ENCODE data around the gene PRKAG1.

PRKAG1 gene

DNA sequence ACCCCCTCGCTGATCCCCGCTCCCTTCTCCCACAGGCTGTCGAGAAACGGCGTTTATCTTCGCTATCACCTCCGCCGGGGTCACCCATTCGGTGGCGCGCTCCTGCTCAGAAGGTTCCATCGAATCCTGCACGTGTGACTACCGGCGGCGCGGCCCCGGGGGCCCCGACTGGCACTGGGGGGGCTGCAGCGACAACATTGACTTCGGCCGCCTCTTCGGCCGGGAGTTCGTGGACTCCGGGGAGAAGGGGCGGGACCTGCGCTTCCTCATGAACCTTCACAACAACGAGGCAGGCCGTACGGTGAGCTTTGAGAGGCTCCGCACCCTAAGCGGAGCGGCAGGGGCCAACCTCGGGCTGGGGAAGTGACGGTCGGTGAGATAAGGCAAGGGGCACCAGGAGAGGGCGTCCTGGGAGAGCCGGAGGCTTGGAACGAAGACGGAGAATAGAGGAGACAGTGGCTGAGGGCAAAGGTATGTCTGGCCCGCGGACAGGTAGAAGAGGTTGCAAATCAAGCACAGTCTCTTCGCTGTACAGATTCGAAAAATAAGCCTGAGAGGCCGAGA is 38.1 kb downstream of the PRKAG1 start:
- no peak for DNase-seq

DNA sequence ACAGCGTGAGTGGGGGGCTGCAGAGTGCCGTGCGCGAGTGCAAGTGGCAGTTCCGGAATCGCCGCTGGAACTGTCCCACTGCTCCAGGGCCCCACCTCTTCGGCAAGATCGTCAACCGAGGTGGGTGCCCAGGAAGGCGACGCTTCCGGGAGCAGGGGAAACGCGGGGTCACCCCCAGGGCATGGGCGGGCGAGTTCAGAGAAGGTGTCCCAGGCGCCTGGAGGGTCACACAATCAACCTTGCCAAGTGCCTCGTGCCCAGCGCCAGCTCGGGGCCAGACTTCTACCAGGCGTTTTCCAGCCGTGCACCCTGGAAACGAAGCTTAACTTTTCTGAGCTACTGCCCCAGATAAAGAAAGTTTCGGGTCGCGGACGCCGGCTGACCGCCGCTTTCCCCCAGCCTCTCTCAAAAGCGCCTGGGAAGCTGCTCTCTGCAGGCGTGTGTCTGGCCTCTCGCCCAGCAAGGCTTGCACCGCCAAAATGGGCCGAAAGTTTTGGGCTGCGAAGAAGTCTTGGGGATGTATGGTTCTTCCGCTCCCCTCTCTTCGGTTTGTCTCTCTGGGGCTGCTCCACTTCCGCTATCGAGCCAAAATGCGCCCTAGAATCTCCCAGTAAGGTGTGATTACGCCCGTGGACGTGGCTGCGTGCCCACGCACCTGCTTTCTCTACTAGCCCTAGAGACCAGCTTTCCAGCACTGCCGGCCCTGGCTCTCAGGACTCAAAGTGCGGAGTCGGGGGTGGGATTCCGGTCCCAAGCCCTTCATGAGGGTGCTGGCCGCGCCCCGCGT is 38.8 kb downstream of the PRKAG1 start:
- DNase-seq: no peak

DNA sequence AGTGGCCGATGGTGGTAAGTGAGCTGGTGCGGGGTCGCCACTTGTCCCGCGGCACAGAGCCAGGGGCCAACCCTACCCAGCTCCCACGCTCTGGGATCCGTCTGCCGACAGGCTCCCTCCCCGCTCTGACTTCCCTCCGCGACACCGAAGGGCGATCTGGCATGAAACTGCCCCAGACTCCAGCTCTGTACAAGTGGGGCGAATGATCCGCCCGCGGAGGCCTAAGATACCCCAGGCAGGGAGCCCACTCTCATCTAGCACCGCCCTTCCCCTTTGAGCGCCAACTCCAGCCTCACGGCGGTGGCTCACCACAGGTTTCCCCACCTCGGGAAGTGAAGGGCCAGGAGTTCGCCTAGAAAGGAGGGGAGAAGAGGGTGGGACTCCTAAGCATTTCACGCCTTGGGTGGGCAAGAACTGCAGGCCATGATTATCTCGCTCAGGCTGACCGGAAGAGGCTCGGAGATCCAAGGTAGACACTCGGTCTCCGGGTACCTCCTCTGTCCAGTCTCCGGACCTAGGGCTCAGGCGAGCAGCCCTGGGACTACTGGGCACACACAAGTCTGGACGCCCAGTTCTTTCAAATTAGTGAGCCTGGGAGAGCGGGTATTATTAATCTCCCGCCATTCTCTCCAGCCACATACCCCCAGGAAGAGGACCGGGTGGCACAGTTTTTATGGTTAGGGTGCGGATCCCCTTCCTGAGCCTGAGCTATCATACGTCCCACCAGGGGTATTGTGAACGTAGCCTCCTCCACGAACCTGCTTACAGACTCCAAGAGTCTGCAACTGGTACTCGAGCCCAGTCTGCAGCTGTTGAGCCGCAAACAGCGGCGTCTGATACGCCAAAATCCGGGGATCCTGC is 39.6 kb downstream of the PRKAG1 start:
- DNase-seq: no peak

DNA sequence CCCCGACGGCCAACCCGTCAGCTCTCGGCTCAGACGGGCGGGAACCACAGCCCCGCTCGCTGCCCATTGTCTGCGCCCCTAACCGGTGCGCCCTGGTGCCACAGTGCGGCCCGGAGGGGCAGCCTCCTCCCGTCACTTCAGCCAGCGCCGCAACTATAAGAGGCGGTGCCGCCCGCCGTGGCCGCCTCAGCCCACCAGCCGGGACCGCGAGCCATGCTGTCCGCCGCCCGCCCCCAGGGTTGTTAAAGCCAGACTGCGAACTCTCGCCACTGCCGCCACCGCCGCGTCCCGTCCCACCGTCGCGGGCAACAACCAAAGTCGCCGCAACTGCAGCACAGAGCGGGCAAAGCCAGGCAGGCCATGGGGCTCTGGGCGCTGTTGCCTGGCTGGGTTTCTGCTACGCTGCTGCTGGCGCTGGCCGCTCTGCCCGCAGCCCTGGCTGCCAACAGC is 40.3 kb downstream of the PRKAG1 start, which contains the start of gene WNT1:
Gene WNT1, plus strand, starts transcription at position 32 of the 450 bp plus-strand sequence. Its CDS starts 329 bp downstream, at position 361.
- no peak for DNase-seq

DNA sequence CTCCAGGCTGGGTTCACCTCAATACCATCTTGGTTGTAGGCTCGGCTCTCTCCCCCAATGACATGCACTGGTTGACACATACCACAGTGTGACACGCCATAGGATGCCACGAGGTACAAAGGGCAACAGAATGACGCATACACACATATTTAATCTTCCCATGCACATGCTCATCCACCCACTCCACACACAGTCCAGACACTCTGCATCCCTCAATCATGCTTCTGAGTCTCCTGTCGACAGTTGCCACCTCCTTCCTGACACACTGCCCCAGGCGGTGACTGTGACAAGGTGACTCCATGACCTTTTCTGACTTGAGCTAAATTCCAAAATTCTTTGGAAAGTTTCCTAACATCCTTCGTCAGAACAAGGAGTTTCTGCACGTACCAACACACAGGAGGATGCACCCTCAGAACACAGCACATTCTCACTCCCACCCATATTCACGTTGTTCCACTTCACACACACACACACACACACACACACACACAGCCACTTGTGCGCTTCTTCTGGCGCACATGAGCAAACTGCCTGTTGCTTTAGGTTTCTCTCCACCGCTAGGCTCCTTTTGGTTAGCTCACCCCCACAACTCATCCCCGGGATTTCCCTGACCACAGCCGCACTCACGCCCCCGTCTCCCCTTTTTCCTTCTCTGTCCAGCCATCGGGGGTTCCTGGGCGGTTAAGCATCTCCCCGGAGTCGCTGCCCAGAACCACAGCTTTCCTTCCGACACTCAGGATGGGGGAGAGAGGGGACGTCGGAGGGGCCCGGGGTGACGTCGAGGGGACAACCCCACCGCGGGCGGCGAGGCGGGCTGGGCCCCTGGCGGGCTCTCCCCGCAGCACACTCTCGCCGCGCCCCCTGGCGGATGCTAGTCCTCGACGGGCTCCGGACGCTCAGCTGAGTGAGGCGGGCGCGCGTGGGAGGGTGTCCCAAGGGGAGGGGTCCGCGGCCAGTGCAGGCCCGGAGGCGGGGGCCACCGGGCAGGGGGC is 41.0 kb downstream of the PRKAG1 start:
- no peak for DNase-seq

DNA sequence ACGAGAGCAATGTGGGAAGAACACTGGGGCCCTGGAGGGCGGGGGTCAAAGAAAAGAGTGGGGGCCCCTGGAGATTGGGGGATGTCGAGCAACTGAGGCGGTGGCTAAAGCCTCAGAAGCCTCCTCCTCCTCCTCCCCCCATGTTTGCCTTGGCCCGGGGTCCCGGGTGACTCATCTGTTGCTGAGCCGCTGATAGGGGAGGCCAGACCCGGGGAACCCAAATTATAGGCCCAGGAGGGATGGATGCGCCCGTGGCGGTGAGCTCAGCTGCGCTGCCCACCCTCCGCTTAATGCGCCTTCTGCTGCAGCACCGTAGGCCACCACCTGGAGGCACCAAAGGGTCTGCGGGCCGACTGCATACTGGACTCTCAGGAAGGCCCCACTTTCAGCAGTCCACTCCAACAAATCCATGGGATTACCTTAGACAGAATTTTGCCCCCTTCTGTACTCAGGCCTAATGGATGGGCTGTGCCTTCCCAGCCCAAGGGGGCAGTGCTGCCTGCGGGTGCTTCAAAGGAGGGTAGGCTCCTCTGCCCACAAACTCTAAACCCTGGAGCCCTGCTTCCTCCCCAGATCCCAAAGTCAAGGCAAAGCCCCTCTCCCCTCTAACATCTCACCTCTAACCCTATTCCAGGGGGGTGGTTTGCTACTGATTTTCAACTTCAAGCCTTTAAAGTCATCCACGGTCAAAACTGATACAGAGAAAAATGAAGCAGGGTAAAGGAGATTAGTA is 44.5 kb downstream of the PRKAG1 start:
- no peak for DNase-seq

DNA sequence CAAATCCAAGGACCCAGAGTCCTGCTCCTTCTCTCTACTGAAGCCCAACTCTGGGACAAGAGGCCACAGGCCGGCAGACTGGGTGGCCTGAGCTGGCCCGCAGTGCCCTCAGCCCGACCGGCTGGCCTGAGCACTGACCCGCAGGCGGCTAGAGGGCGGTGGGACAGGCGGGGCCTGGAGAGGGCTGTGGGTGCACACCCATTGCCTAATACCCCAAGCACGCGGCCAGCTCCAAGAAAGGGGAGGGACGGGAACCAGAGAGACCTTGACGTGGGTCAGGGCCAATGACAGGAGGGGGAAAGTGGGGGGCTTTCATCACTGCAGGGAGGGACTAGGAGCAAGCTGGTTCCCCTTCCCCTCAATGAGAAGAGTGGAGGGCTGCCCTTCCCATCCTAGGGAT is 45.0 kb downstream of the PRKAG1 start:
- no peak for DNase-seq

DNA sequence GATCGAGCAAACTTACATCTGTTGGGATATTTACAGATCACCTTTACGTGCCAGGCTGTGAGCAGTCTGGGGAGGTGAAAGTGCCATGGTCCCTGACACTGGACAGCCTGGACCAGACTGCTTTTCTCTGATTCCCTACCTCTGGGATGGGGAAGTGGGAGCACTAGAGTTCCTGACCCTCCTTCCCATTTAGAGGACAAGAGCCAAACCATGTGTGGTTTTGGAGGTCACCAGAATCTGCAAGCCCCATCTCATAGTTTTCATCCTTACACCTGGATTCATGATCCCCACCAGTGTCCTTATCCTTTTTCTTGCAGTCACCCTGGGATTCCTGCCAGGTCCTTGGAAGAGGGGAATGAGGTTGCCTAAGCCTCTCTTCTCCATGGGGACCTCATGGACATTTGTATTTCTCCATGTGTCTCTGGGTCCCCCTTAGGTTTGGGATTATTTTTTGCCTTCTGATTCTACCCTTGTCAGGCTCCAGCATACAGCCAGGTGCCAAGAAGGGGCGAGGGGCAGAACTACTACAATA is 45.6 kb downstream of the PRKAG1 start:
- DNase-seq: no peak

DNA sequence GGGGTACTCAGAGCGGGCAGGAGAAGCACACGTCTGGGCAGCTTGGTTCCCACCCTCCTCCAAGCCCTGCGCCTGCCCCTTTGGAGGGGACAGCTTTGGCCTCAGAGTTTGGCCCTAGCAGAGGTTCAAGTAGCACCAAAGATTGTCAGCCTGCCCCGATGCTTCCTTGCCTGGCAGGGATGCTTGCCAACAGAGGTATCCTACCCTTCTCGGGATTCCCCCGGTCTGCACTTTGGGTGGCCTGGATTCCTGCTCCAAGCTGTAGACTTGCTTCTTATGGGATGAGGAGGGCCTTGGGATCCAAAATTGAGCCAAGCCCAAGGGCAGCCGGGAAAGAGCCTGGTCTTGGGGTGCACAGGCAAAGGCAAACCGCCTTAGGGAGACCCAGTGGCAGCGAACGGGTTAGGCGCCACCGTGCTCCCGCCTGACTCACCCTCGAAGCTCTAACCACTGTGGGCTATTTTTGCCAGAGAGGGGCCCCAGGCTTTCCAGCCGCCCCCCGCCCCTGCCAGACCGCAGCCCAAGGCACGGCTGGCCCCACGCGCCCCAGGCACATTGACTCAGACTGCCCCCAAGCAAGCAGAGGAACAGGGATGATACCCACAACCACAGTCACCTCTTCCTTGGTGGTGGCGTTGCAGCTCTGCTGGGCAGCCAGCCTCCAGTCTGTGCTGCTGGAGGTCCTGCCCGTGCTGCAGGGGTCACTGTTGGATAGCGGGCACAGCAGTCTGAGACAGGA is 46.2 kb downstream of the PRKAG1 start:
- no peak for DNase-seq

DNA sequence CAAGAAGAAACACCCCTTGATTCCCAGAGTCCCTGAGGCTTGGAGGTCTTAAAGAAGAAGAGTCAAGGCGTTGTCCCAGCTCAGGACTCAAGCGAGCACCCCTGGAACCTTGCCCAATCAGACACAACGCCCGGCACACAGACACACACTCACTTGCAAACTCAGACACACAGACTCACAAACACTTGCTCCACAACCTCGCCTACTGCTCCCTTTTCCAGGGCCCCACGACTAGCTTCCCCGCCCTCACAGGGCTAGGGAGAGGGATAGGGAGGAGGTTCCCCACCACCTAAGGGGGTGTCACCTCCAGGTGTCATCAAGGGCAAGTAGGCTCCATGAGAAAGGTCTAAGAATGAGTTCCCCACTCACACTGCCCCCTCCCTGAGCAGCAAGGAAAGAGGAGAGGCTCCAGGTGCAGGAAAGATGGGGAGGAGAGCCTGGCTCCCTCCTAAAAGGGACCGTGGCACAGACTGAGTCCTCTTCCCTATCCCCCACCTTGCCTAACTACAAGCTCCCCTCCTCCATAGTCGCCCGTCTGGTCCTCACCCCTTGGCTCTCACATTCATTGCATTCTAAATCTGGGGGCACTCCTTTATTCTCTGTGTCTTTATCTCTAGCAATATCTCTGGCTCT is 47.8 kb downstream of the PRKAG1 start:
- no peak for DNase-seq

DNA sequence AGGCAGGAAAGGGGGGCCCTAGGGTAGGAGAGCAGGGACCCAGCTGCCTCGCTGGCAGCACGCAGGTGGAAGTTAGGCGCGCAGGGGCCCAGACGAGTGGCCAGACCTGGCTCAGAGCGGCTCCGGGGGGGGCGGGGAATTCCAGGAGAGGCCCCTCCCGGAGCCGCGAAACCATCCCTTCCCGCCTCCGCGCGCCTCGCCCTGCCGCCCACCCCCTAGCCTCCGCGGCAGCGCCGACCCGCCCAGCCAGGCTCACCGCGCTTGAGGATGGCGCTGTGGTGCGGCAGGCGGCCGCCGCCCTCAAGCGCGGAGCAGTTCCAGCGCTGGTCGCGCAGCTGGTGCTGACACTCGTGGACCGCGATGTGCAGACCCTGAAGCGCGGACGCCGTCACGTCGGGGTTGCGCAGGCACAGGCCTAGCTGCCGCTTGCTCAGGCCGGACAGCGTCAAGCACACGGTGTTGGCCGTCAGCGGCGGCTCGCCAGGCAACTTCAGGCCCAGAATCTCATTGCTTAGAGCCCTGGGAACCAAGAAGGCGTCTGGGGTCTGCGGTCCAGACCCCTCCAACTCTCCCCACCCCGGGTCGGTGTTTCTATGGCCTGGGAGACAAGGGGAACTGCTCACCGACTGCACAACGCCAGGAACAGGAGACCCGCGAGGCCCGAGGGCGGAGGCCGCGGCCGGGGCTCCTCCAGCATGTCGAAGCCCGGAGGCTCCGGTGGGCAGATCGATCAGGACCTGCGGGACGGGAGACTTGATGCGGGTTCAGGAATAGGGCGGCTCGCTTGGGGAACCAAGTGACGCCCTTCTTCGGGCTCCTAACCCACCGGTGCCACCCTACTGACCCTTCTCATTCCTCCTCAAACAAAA is 48.5 kb downstream of the PRKAG1 start:
- no peak for DNase-seq

DNA sequence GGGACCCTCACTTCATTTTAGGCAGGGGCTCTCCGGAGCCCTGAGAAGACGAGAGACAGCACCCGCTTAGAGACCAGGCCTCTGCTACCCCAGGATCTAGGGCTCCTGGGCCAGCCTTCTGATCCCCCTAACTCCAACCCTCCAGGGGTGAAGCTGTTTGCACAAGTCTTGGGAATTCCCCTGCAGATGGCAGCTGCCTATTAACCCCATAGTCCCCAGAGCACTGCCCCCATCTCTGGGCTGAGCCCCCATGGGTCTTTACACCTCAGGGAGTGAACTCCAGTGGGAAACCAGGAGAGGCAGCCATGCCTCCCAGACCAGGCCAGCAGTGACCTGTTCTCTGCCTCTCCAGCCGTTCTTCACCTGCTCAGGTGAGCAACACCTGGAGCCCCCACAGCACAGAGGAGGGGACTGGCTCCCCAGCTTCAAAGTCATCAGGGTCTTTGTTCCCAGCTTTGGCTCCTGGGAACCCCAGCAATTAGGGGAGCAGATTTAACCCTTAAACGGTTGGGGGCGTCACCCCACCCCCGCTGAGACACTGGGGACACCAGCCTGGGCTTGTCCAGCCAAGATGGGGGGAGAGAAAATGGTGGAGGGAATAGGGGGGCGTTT is 49.3 kb downstream of the PRKAG1 start:
- no peak for DNase-seq

DNA sequence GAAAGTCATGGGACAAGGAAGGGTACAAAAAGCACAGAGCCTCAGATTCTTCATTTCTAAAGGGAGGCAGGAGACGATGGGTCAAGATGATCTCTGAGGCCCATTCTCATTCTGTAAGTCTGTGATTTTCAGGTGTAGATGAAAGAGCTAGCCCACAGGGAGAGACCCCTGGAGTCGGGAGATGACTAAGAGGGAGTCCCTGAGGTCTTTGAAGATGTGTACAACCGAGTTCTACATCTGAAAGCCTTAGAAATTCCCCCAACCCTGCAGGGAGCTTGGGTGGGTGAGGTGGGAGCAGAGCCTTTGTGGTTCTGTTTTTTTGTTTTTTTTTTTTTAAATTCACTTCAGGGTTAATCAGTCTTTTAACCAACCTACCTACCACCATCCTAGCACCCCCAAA is 50.1 kb downstream of the PRKAG1 start:
- no peak for DNase-seq

DNA sequence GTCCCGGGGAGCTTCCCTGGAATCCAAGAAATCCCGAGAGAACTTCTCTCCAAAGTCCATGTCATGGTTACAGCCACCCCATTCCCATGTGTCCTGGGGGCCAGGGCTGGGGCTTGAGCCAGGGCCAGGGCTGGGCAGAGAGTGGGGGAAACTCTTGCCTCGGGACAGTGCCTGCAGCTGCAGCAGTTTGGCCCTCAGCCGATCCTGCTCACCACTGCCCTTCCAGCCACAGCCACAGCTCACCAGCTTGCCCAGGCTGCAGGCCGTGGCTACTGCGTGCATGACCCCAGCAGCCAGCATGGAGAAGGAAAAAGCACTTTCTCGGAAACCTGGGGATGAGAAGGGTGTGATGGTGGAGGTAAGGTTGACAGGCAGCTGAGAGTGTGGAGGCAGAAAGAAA is 50.6 kb downstream of the PRKAG1 start:
- no peak for DNase-seq

DNA sequence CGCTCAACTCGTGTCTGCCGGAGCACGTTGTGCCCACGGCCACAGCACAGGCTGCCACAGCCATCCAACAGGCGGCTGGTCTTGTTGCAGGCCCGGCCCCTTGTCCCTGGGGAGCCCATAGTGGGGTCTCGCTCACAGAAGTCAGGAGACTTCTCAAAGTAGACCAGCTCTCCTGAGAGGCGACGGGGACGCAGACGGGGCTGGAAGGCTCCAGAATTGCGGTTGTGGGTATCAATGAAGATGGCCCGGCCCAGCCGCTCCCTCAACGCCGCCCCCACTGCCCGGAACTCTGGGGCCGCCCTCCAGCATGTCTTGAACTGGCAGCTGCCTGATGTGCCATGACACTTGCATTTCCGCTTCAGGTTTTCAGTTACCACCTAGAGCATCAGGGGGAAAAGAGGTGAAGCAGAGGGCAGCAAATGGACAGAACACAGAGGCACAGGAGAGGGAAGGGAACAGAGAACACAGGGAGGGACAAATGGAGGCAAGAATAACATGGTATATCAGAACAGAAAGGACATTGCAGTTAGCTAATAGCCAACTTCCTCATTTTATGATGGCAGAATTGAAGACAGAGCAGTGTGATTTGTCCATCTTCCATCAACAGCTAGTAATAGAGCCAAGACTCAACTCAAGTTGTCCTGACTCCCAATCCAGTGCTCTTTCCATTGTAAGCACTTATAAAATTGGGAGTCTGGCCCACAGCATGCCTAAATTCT is 52.2 kb downstream of the PRKAG1 start:
- no peak for DNase-seq

DNA sequence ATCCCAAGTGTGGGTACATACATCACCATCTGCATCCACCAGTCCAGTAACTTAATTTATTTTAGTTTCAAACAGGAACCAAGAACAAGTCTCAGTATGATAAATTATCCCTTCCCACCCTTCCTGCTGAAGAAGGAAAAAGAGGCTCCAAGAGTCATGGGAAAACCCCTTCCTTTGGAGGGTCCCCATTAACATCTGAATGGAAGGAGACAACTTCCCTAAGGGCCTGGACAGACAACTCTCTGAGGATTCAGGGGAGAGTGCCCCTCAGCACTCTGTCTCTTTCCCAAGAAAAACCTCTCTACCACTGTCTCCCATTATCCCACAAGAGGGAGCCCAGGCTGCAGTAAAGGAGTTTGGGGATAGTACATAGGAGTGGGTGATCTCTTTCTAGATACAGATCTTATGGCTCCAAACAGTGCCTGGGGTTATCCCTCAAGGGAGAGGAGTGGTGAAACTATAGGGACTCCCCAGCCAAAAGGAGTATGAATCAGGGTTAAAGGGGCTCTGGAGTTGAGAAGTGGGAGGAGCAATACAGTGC is 53.2 kb downstream of the PRKAG1 start:
- DNase-seq: no peak

DNA sequence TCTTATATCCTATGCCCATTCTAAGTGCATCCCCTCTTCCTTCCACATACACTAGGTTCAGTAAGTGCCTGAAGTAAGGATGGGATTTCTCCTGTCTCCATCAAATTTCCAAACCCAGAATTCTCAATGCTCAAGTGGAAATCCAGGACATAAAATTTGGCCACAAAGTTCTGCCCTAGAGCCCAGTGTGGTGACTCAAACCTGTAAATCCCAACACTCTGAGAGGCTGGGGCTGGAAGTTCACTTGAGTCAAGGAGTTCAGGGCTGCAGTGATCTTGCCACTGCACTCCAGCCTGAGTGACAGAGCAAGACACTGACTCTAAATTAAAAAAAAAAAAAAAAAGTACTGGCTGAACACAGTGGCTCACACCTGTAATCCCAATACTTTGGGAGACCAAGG is 56.8 kb downstream of the PRKAG1 start:
- no peak for DNase-seq

DNA sequence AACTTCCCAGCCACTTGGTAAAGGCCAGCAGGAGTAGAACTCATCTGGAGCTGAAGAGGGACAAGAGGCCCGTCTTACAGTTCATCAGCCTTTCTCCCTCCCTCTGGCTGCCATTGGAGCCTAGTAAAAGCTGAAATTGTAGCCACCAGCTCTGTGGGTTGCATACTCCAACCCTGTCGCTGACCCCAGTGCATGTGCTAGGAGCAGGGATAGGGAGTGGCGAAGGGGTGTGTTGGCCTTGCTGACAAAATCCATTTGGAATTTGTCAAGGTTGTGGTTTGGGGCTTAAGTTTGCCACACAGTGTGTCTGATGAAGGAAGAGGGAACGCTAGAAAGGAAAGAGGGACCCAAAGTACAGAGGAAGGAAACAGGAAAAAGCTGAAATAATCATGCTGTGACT is 57.2 kb downstream of the PRKAG1 start:
- no peak for DNase-seq

Measured in NCI-H1105 (cell line).